ENCODE data around the gene ALDOA. TPM values are rescaled to one million over a fixed set of nuclear protein-coding genes. Genes with fewer than 3 reads are reported as not detected.

ALDOA gene
- total RNA-seq, 1 donor, result 792 TPM

- TF ChIP-seq CTCF (IDR thresholded peaks at IDR 0.05; ENCODE audit: insufficient read depth, low read length), result peak; percentile 6
- DNase-seq (ENCODE audit: low read depth), result peak; percentile 46
- H3K4me3 ChIP-seq (ENCODE audit: low read depth, low read length), result no peak overlapping the region
Measured at GRCh38 chr16:30085247-30085646, 19.7 kb downstream of the ALDOA start.

GRCh38 chr16:30085820-30086219 is 20.3 kb downstream of the ALDOA start:
- DNase-seq (ENCODE audit: low read depth), result no peak
- TF ChIP-seq CTCF (IDR thresholded peaks at IDR 0.05; ENCODE audit: insufficient read depth, low read length), result no peak

GRCh38 chr16:30086291-30087140 is 21.0 kb downstream of the ALDOA start:
- no peak overlapping the region for H3K4me3 ChIP-seq (ENCODE audit: low read depth, low read length)
- TF ChIP-seq CTCF (IDR thresholded peaks at IDR 0.05; ENCODE audit: insufficient read depth, low read length), result no peak
- no peak for DNase-seq (ENCODE audit: low read depth)

More at GRCh38 chr16:30085820-30086219, 20.3 kb downstream of the ALDOA start:
- no peak overlapping the region for H3K4me3 ChIP-seq (ENCODE audit: low read depth, low read length)

- no peak overlapping the region for H3K4me3 ChIP-seq (ENCODE audit: low read depth, low read length)
- DNase-seq (ENCODE audit: low read depth), result no peak
- no peak for TF ChIP-seq CTCF (IDR thresholded peaks at IDR 0.05; ENCODE audit: insufficient read depth, low read length)
Measured at GRCh38 chr16:30087181-30087898, 21.8 kb downstream of the ALDOA start.

- no peak overlapping the region for H3K4me3 ChIP-seq (ENCODE audit: low read depth, low read length)
- no peak for TF ChIP-seq CTCF (IDR thresholded peaks at IDR 0.05; ENCODE audit: insufficient read depth, low read length)
- no peak for DNase-seq (ENCODE audit: low read depth)
Measured at GRCh38 chr16:30088237-30088831, 22.8 kb downstream of the ALDOA start.

- no peak overlapping the region for H3K4me3 ChIP-seq (ENCODE audit: low read depth, low read length)
- no peak for TF ChIP-seq CTCF (IDR thresholded peaks at IDR 0.05; ENCODE audit: insufficient read depth, low read length)
- DNase-seq (ENCODE audit: low read depth), result no peak
Measured at GRCh38 chr16:30088832-30089624, 23.5 kb downstream of the ALDOA start.
